Sigmoid colon (tissue), 4 donors: ENCODE results near the gene PPFIBP2.

Source experiments
- EP300 ChIP-seq, 4 donors: sonication (generic); formaldehyde crosslinking; IDR thresholded peaks; one replicate each; pipeline ENCODE4 v1.6.1; 2017; ENCODE audit warnings: antibody characterized with exemption in 4 of 4
- POLR2AphosphoS5 ChIP-seq, 4 donors: sonication (generic); formaldehyde crosslinking; IDR thresholded peaks; one replicate each; pipeline ENCODE4 v1.6.1; 2017; ENCODE audit warnings: antibody characterized with exemption in 4 of 4

GRCh38 chr11:7583248-7583647, 69.4 kb downstream of the PPFIBP2 start:
- no peak for TF ChIP-seq EP300 (IDR thresholded peaks at IDR 0.05)
- TF ChIP-seq POLR2AphosphoS5 (IDR thresholded peaks at IDR 0.05): no peak
